A549 treated with DMSO at 1 μM for 4 hours (cell line): Measurements from ENCODE around the gene PILRB. TPM values are rescaled to one million over a fixed set of nuclear protein-coding genes. Genes with fewer than 3 reads are reported as not detected.

Experiments used
- total RNA-seq: library from RNA; stranded (reverse); fragments of 200-300 nt; extraction: Qiagen RNA extraction; gene quantifications from 5 replicates; pipeline ENCODE4 v1.2.3, GENCODE V29; 2022; ENCODE audit warnings: low read depth

Gene PILRB
- 20.2 to 38.1 TPM (median 31.9 TPM) in 5 replicates for total RNA-seq

DNA sequence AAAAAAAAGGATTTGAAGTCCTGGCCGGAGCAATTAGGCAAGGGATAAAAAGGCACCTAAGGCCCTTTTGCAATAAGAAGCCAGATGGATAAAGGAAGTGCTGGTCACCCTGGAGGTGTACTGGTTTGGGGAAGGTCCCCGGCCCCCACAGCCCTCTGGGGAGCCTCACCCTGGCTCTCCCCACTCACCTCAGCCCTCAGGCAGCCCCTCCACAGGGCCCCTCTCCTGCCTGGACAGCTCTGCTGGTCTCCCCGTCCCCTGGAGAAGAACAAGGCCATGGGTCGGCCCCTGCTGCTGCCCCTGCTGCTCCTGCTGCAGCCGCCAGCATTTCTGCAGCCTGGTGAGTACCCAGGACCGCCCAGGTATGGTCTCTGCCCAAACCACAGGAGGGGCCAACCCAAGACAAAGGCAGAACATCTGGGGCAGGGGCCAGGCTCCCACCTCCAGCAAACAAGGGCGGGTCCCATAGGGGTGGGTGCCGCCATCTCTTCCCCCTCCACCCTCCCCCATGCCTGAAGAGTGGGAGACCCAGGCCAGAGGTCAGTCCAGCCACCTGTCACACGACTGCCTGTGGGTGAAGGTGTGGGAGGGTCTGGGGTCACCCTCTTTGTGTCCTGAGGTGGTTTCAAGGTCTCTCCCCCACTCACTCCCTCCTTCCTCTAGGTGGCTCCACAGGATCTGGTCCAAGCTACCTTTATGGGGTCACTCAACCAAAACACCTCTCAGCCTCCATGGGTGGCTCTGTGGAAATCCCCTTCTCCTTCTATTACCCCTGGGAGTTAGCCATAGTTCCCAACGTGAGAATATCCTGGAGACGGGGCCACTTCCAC lies at the start of gene PILRB:
Gene PILRB, plus strand, starts transcription at position 91 of the 830 bp plus-strand sequence. Its CDS starts 186 bp downstream, at position 277.

GRCh38 chr7:100373261-100373831 lies 15.4 kb downstream of the PILRB start, which contains the start of gene PILRA:
PILRA (plus strand) TSS chr7:100373487; CDS start chr7:100373657, 170 bp downstream.

Other genes starting within 250 kb of the PILRB start
- gene TAF6, start 238.8 kb upstream of the PILRB start, total RNA-seq = 54.0 to 75.4 TPM (median 65.5 TPM) in 5 replicates
- 8.6 to 13.2 TPM (median 11.4 TPM) in 5 replicates for gene CNPY4, start 238.5 kb upstream of the PILRB start, total RNA-seq
- gene MBLAC1, start 231.2 kb upstream of the PILRB start, total RNA-seq = 2.3 to 3.1 TPM (median 2.7 TPM) in 5 replicates
- 163 to 183 TPM (median 169 TPM) in 5 replicates for gene LAMTOR4, start 209.2 kb upstream of the PILRB start, total RNA-seq
- 9.6 to 15.3 TPM (median 14.0 TPM) in 5 replicates for gene TRAPPC14, start 199.4 kb upstream of the PILRB start, total RNA-seq
- 0.10 to 0.26 TPM (median 0.18 TPM) in 4 of 5 replicates, not detected in the other for gene GAL3ST4, start 189.5 kb upstream of the PILRB start, total RNA-seq
- 0.70 to 1.4 TPM (median 1.2 TPM) in 5 replicates for gene GPC2, start 180.7 kb upstream of the PILRB start, total RNA-seq
- gene STAG3, start 180.2 kb upstream of the PILRB start, total RNA-seq = 0.08 to 0.27 TPM (median 0.14 TPM) in 4 of 5 replicates, not detected in the other
- gene PVRIG, start 138.2 kb upstream of the PILRB start, total RNA-seq = not detected in 5 replicates
- gene SPDYE3, start 50.4 kb upstream of the PILRB start, total RNA-seq = not detected in 5 replicates
- 3.4 to 5.8 TPM (median 5.2 TPM) in 5 replicates for gene PILRA, start 15.4 kb downstream of the PILRB start, total RNA-seq
- gene ZCWPW1, start 70.6 kb downstream of the PILRB start, total RNA-seq = 1.2 to 1.8 TPM (median 1.5 TPM) in 5 replicates
- gene MEPCE, start 71.7 kb downstream of the PILRB start, total RNA-seq = 39.3 to 50.6 TPM (median 43.3 TPM) in 5 replicates
- 27.7 to 53.3 TPM (median 48.9 TPM) in 5 replicates for gene PPP1R35, start 78.4 kb downstream of the PILRB start, total RNA-seq
- gene SPACDR, start 106.1 kb downstream of the PILRB start, total RNA-seq = 0.45 to 0.90 TPM (median 0.75 TPM) in 4 of 5 replicates, not detected in the other
- 27.0 to 38.4 TPM (median 33.2 TPM) in 5 replicates for gene TSC22D4, start 121.1 kb downstream of the PILRB start, total RNA-seq
- 0.52 to 1.1 TPM (median 0.85 TPM) in 5 replicates for gene NYAP1, start 125.8 kb downstream of the PILRB start, total RNA-seq
- 8.5 to 16.0 TPM (median 12.5 TPM) in 5 replicates for gene AGFG2, start 181.1 kb downstream of the PILRB start, total RNA-seq
- gene SAP25, start 215.8 kb downstream of the PILRB start, total RNA-seq = 0.28 to 0.88 TPM (median 0.68 TPM) in 4 of 5 replicates, not detected in the other
- 12.9 to 16.1 TPM (median 14.0 TPM) in 5 replicates for gene LRCH4, start 228.0 kb downstream of the PILRB start, total RNA-seq
- 0.12 to 0.24 TPM (median 0.22 TPM) in 5 replicates for gene FBXO24, start 228.2 kb downstream of the PILRB start, total RNA-seq
- 4.9 to 11.2 TPM (median 8.6 TPM) in 5 replicates for gene PCOLCE, start 244.2 kb downstream of the PILRB start, total RNA-seq